Heart left ventricle (tissue), 16 donors: ENCODE measurements around the gene CETN3. TPM values are rescaled to one million over a fixed set of nuclear protein-coding genes. Genes with fewer than 3 reads are reported as not detected.

Source experiments
- ATAC-seq, 4 donors: fragments of 200-7000 bp; cut with Tn5 transposase; one replicate each; pipeline ENCODE4 v1.9.1; 2020 to 2022; ENCODE audit warnings: moderate library complexity in 4 of 4, mild to moderate bottlenecking in 3 of 4, moderate number of reproducible peaks in 1 of 4
- DNase-seq, 5 donors: peaks; one replicate each; pipeline ENCODE4 v3.0.0-alpha.2; 2020
- H3K27ac ChIP-seq, 12 donors: fragments of 200-600 bp; sonication (generic) in 4 of 12; one replicate each; pipeline versions ENCODE4 v1.5.0 to v1.8.0; 2016 to 2022; ENCODE audit warnings: mild to moderate bottlenecking in 2 of 12
- H3K27me3 ChIP-seq, 9 donors: fragments of 200-600 bp; sonication (generic) in 2 of 9; one replicate each; pipeline versions ENCODE4 v1.5.1 to v1.8.0; 2016 to 2022; ENCODE audit warnings: mild to moderate bottlenecking in 3 of 9
- H3K36me3 ChIP-seq, 9 donors: fragments of 200-600 bp; sonication (generic) in 2 of 9; one replicate each; pipeline versions ENCODE4 v1.5.0 to v1.8.0; 2018 to 2022; ENCODE audit warnings: mild to moderate bottlenecking in 2 of 9
- H3K4me1 ChIP-seq, 12 donors: fragments of 200-600 bp; sonication (generic) in 4 of 12; one replicate each; pipeline versions ENCODE4 v1.5.0 to v1.8.0; 2016 to 2022; ENCODE audit warnings: mild to moderate bottlenecking in 3 of 12
- H3K4me3 ChIP-seq, 12 donors: fragments of 200-600 bp; sonication (generic) in 4 of 12; one replicate each; pipeline versions ENCODE4 v1.5.0 to v1.8.0; 2017 to 2022; ENCODE audit warnings: mild to moderate bottlenecking in 9 of 12, moderate library complexity in 4 of 12
- H3K9me3 ChIP-seq, 12 donors: fragments of 200-600 bp; sonication (generic) in 4 of 12; one replicate each; pipeline versions ENCODE4 v1.5.0 to v1.8.0; 2016 to 2022; ENCODE audit warnings: mild to moderate bottlenecking in 1 of 12
- CTCF ChIP-seq, 12 donors: fragments of 200-600 bp; sonication (generic) in 4 of 12; IDR thresholded peaks; one replicate each; pipeline versions ENCODE4 v1.5.0 to v1.8.0; 2018 to 2022; ENCODE audit warnings: antibody characterized with exemption in 12 of 12, mild to moderate bottlenecking in 5 of 12
- POLR2A ChIP-seq, 2 donors: fragments of 450-650 bp; IDR thresholded peaks; one replicate each; pipeline ENCODE4 v1.6.1; 2017; ENCODE audit warnings: antibody characterized with exemption in 2 of 2, mild to moderate bottlenecking in 2 of 2, moderate library complexity in 2 of 2
- WGBS, 4 donors: extraction: QIAGEN DNeasy Blood & Tissue Kit in 2 of 4; methylation state at CpG; one replicate each; pipeline versions ENCODE4 v1.1.5 to v1.1.7; 2013 to 2018; 5-methylcytosine and 5-hydroxymethylcytosine counted together
- intact Hi-C, 10 donors: fragments of 100-400 bp; cut with DNase I; formaldehyde crosslinking; loops; one replicate each; pipeline versions ENCODE4 v1.11.1 to v1.14.2; 2022
- polyA plus RNA-seq, 2 donors: library from polyadenylated mRNA; stranded (reverse); fragments of 200-250 nt; gene quantifications; one replicate each; pipeline ENCODE4 v1.2.3, GENCODE V29; 2013
- total RNA-seq, 9 donors: library from RNA; depleted of rRNA in 2 of 9; stranded (reverse); fragments of >200 nt in 2 of 9; fragmentation: NEBNext Ultra II Directional in 3 of 9; extraction: Animal tissue kit (Norgen Biotek cat#: 25700) in 3 of 9; gene quantifications; one replicate each; pipeline versions ENCODE4 v1.1.0 to v1.2.4, GENCODE V29; 2016 to 2023
- donor health status: ischemic (EF 13 %, LVEDD 7.1; RV severe dilation, severe dysfunction).
- donor health status: healthy with polysubstance abuse.
- donor health status: DM: no; HTN: yes; CAD: no.
- donor health status: DM: no; HTN: no; CAD: no.
- donor health status: ischemic (EF 25% LVEDD 6.9; RV normal size, moderate dysfunction).
- donor health status: ischemic (EF 25% LVEDD 5.7; RV mildly dilated, moderate dysfunction).
- donor health status: healthy.
- donor health status: DM: yes; HTN: yes; CAD: no.
- donor health status: ischemic (EF 35%, LVEDD 5.7; RV mildly dilated, moderate dysfunction).
- donor health status: nonischemic (EF 11% LVEDD 7.7; RV severe dilation, severe dysfunction).
- donor health status: DM: yes; HTN: yes; CAD: no.
- donor health status: PGD.
- donor health status: ischemic (EF 29% LVEDD 5.4; RV normal size, mild dysfunction).
- donor health status: nonischemic (EF 23%, LVEDD 6.1; RV moderate dilation, normal function).

Gene CETN3
- total and polyA plus RNA-seq, 11 donors = 9.3 to 28.3 (median 18.9) TPM

GRCh38 chr5:90395005-90395404, 14.6 kb downstream of the CETN3 start:
- Histone ChIP-seq H3K9me3 (no peaks in the 10 kb centered on the region), H3K27me3 (no peaks in the 10 kb centered on the region), H3K4me1 (peaks cover 0 to 11% (median 0%) of the 10 kb centered on the region in 12 donors), H3K36me3 (peaks cover 0 to 59% (median 25%) of the 10 kb centered on the region in 9 donors), H3K4me3 (no peak overlapping the region), H3K27ac (no peak overlapping the region)
- intact Hi-C loops = no loop called here
- ATAC-seq (no peak), DNase-seq (no peak)
- TF ChIP-seq POLR2A (IDR thresholded peaks at IDR 0.05) (no peak), CTCF (IDR thresholded peaks at IDR 0.05) (no peak)
- WGBS, 4 donors = 97 to 99% (median 98%) methylated on average over 2 of the region's 2 CpGs

GRCh38 chr5:90390928-90391327, 18.6 kb downstream of the CETN3 start:
- Histone ChIP-seq H3K4me1 (peaks cover 0 to 6% (median 0%) of the 10 kb centered on the region in 12 donors), H3K9me3 (no peaks in the 10 kb centered on the region), H3K36me3 (peaks cover 0 to 27% (median 10%) of the 10 kb centered on the region in 9 donors), H3K27ac (no peak overlapping the region), H3K27me3 (no peaks in the 10 kb centered on the region), H3K4me3 (no peak overlapping the region)
- no peak for ATAC-seq
- intact Hi-C loops = no loop called here
- 50 to 70% (median 64%) methylated on average over 3 of the region's 3 CpGs for WGBS, 4 donors
- no peak for DNase-seq
- TF ChIP-seq POLR2A (IDR thresholded peaks at IDR 0.05) = no peak
- TF ChIP-seq CTCF (IDR thresholded peaks at IDR 0.05) = no peak

- 84 to 91% (median 88%) methylated on average over 2 of the region's 2 CpGs for WGBS, 4 donors
- DNase-seq (no peak), ATAC-seq (no peak)
- Histone ChIP-seq H3K27me3 (no peaks in the 10 kb centered on the region), H3K36me3 (peaks cover 0 to 26% (median 10%) of the 10 kb centered on the region in 9 donors), H3K9me3 (no peaks in the 10 kb centered on the region), H3K4me3 (no peak overlapping the region), H3K4me1 (peaks cover 0 to 6% (median 0%) of the 10 kb centered on the region in 12 donors), H3K27ac (no peak overlapping the region)
- intact Hi-C loops = no loop called here
- TF ChIP-seq POLR2A (IDR thresholded peaks at IDR 0.05) (no peak), CTCF (IDR thresholded peaks at IDR 0.05) (no peak)
Observed at GRCh38 chr5:90390326-90390725, 19.2 kb downstream of the CETN3 start.

DNA sequence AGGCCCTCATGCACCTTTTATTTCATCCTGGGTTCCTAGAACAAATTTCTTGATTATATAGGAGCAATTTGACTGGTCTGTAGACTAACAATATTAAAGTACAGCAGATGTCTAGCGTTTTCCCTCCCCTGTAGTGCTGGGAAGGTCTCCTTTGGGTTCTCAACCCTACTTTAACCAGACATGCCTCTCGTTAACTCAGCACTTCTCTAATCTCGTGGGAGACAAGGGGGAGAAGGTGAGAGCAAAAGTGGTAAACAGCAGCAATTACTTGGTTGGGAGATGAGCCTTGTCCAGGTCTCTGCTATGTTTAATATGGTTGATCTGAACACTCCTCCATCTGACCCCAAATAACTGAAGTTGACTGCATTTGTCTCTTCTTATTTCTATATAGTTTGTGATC, 22.0 kb downstream of the CETN3 start:
- DNase-seq (no peak), ATAC-seq (no peak)
- H3K4me3 ChIP-seq = no peak overlapping the region
- no peak overlapping the region for H3K27ac ChIP-seq
- H3K27me3 ChIP-seq = no peaks in the 10 kb centered on the region
- peaks cover 0 to 6% (median 0%) of the 10 kb centered on the region in 12 donors for H3K4me1 ChIP-seq
- 45 to 57% (median 53%) methylated on average over 3 of the region's 3 CpGs for WGBS, 4 donors
- TF ChIP-seq CTCF (IDR thresholded peaks at IDR 0.05) (no peak), POLR2A (IDR thresholded peaks at IDR 0.05) (no peak)
- intact Hi-C loops = loop anchor here in 1 of 10 donors (10.0 kb wide), 1 partner anchor 1663 kb away; no protein-coding TSS in a partner anchor
- peaks cover 0 to 4% (median 0%) of the 10 kb centered on the region in 9 donors for H3K36me3 ChIP-seq
- H3K9me3 ChIP-seq = peaks cover 0 to 4% (median 0%) of the 10 kb centered on the region in 12 donors
